ENCODE measurements around the gene UTS2B.

UTS2B gene

DNA sequence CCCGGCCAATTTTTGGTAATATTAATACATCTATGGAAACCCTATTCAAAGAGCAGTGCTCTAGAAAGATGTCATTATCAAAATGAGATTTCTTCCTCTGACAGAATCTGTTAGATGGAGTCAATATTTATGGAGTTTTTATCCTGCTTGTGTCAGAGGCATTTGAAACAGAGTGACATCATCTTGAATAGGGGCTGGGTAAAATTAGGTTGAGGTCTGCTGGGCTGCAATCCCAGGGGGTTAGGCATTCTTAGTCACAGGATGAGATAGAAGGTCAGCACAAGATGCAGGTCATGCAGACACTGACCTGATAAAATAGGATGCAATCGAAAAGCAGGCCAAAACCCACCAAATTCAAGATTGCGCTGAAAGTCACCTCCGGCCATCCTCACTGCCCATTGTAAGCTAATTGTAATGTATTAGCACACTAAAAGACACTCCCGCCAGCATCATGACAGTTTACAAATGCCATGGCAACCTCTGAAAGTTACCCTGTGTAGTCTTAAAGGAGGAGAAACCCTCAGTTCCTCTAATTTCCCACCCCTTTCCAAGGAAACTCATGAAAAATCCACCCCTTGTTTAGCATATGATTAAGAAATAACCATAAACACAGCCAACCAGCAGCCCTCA lies 28.4 kb downstream of the UTS2B start:
- TF ChIP-seq, protein P1, sequence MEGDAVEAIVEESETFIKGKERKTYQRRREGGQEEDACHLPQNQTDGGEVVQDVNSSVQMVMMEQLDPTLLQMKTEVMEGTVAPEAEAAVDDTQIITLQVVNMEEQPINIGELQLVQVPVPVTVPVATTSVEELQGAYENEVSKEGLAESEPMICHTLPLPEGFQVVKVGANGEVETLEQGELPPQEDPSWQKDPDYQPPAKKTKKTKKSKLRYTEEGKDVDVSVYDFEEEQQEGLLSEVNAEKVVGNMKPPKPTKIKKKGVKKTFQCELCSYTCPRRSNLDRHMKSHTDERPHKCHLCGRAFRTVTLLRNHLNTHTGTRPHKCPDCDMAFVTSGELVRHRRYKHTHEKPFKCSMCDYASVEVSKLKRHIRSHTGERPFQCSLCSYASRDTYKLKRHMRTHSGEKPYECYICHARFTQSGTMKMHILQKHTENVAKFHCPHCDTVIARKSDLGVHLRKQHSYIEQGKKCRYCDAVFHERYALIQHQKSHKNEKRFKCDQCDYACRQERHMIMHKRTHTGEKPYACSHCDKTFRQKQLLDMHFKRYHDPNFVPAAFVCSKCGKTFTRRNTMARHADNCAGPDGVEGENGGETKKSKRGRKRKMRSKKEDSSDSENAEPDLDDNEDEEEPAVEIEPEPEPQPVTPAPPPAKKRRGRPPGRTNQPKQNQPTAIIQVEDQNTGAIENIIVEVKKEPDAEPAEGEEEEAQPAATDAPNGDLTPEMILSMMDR (IDR thresholded peaks at IDR 0.05; ENCODE audit: low read length, missing control alignments): no peak
- H3K4me3 ChIP-seq (replicated peaks; ENCODE audit: low read depth, low read length): no peak overlapping the region
- no peak for DNase-seq (ENCODE audit: low read depth)

DNA sequence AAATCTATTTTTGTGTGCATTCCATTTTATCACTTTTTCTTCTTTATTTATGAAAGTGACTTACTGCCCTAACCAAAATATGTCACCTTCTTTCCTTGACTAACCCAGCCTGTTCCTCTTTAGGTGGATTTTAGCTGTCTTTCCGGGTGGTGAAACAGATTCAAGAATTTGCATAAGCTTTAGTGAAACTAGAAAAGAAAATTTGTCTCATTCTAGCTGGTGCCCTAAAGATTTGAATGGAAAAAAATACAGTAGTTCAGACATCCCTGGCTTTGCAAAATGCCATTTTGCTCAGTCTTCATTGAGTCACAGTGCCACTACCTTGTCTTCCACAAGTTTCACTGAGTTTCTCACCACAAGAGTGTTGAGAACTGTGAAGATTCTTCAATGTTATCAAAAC lies 29.3 kb downstream of the UTS2B start:
- no peak for DNase-seq (ENCODE audit: low read depth)
- TF ChIP-seq, protein P1 (IDR thresholded peaks at IDR 0.05; ENCODE audit: low read length, missing control alignments): no peak
- H3K4me3 ChIP-seq (replicated peaks; ENCODE audit: low read depth, low read length): no peak overlapping the region

DNA sequence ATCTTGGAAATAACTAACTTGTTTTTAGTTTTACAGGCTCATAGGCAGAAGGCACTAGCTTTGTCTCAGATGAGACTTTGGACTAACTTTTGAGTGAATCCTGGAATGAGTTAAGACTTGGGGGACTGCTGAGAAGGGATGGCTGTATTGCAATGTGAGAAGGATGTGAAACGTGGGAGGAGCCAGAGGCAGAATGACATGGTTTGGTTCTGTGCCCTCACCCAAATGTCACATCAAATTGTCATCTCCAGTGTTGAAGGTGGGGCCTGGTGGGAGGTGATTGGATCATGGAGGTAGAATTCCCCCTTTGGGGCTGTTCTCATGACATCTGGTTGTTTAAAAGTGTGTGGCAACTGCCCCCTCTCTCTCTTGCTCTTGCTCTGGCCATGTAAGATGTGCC lies 29.9 kb downstream of the UTS2B start:
- TF ChIP-seq, protein P1 (IDR thresholded peaks at IDR 0.05; ENCODE audit: low read length, missing control alignments): no peak
- DNase-seq (ENCODE audit: low read depth): no peak
- no peak overlapping the region for H3K4me3 ChIP-seq (replicated peaks; ENCODE audit: low read depth, low read length)

DNA sequence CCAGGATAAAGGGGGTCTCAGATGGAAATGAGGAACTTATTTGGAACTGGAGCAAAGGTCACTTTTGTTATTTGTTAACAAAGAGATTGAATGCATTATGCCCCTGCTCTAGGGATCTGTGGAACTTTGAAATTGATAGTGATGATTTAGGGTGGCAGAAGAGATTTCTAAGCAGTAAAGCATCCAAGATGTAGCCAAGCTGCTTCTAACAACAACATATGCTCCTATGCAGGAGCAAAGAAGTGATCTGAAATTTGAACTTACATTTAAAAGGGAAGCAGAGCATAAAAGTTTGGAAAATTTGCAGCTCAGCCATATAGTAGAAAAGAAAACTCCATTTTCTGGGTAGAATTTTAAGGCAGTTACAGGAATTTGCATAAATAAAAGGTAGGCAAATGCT lies 31.5 kb downstream of the UTS2B start:
- no peak for DNase-seq (ENCODE audit: low read depth)
- TF ChIP-seq, protein P1 (IDR thresholded peaks at IDR 0.05; ENCODE audit: low read length, missing control alignments): no peak
- no peak overlapping the region for H3K4me3 ChIP-seq (replicated peaks; ENCODE audit: low read depth, low read length)

DNA sequence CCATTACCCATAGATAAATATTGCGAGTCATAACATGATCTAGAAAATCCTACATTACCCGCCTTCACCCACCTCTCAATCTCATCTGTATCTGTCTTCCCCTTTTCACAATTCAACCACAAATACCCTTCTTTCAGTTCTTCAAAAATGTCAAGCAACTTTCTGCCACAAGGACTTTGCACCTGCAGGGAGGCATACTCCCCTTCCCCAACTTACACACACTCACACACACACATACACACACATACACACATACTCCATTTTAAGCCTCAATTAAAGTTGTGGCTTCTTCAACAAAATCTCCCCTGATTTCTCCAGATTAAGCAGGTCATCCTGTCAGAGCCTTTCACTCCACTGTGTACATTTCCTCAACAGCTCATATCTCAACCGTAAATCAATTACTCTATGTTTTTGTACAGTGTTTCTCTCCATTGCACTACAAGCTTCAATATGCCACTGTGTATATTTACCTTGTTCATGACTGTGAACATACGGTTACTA lies 34.2 kb downstream of the UTS2B start:
- TF ChIP-seq, protein P1 (IDR thresholded peaks at IDR 0.05; ENCODE audit: low read length, missing control alignments): no peak
- no peak for DNase-seq (ENCODE audit: low read depth)
- no peak overlapping the region for H3K4me3 ChIP-seq (replicated peaks; ENCODE audit: low read depth, low read length)

DNA sequence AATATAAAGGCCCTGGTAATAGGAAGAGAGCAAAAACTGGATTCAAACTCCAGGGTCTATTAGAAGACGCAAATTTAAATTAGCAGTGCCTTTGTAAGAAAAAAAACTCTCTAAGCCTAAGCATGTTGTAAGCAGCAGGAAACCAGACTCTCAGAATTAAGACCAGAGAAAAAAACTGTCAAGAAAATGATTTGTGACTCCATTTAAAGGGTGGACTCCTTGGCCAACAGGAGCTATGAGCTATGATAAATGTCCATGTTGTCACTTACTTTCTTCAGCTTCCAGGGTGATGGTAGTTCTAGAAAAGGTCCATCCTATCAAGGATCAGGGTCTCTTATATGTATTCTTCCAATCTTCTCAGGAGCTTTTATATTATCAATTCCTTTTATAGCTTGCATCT lies 36.0 kb downstream of the UTS2B start:
- TF ChIP-seq, protein P1 (IDR thresholded peaks at IDR 0.05; ENCODE audit: low read length, missing control alignments): no peak
- H3K4me3 ChIP-seq (replicated peaks; ENCODE audit: low read depth, low read length): no peak overlapping the region
- DNase-seq (ENCODE audit: low read depth): no peak

Measured in fibroblast of pulmonary artery (primary cell).